Dermis blood vessel endothelial cell (primary cell): ENCODE results near the gene RALGAPA2. TPM values are rescaled to one million over a fixed set of nuclear protein-coding genes. Genes with fewer than 3 reads are reported as not detected.
"Not testable (repeated sequence)": the region's sequence is repeated elsewhere in the genome, so short reads cannot be mapped to it uniquely, and the experiment has no call there.

Source experiments
- DNase-seq: peaks from one replicate; pipeline ENCODE4 v3.0.0; 2010
- total RNA-seq: library from RNA; depleted of rRNA; stranded (reverse); fragments of >200 nt; gene quantifications from 2 replicates; pipeline ENCODE4 v1.2.3, GENCODE V29; 2014

The RALGAPA2 gene
- total RNA-seq, 1 donor from 2014 or later, result 102 TPM

GRCh38 chr20:20363799-20364592 is 348.4 kb downstream of the RALGAPA2 start:
- no peak for DNase-seq

DNA sequence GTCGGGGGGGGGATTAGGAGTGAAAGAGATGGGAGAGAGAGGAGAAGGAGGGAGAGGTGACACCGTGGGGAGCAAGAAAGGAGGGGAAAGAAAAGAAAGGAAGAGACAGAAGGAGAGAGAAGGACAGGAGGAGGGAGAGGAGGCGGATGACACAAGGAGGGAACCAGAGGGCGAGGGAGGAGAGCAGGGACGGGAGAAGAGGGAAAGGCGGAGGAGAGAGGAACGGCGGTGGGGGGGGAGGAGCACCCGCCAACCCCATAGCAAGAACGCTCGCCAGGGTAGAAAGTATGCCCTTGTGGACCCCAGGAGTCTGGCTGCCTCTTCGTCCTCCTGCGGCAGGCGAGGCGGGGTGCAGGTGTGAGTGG is 349.0 kb downstream of the RALGAPA2 start:
- DNase-seq, result no peak

GRCh38 chr20:20362774-20363433 is 349.5 kb downstream of the RALGAPA2 start:
- DNase-seq, result no peak

- peak; percentile 73 for DNase-seq
Measured at GRCh38 chr20:20360464-20360863, 352.0 kb downstream of the RALGAPA2 start.

DNA sequence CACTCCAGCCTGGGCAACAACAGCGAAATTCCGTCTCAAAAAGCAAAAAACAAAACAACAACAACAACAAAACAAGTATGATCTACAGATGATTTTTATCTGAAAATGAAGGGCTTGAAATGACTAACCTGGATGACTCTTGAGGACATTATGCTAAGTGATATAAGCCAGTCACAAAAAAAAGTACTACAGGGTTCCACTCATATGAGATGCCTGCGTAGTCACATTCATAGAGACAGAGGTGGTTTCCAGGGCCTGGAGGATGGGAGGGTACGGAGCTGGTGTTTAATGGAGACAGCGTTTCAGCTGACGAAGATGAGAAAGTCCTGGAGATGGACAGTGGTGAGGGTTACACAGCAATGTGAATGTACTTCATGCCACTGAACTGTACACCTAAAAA is 352.8 kb downstream of the RALGAPA2 start:
- no peak for DNase-seq

- no peak for DNase-seq
Measured at GRCh38 chr20:20358801-20359200, 353.6 kb downstream of the RALGAPA2 start.

- DNase-seq, result not testable (repeated sequence)
Measured at GRCh38 chr20:20355503-20355902, 356.9 kb downstream of the RALGAPA2 start.

DNA sequence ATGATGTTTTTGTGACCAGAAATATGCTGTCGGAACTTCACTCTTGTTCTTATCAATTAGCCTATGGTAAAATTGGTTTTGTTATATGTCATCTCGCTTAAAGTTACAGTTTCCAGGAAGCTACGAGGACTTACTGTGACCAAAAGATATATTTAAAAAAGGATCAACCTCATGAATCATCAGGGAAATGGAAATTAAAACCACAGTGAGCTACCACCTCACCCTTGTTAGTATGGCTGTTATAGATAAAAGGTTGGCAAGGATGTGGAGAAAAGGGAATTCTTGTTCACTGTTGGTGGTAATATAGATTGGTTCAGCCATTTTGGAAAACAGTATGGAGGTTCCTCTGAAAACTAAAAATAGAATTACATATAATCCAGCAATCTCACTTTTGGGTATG is 358.9 kb downstream of the RALGAPA2 start:
- no peak for DNase-seq

DNA sequence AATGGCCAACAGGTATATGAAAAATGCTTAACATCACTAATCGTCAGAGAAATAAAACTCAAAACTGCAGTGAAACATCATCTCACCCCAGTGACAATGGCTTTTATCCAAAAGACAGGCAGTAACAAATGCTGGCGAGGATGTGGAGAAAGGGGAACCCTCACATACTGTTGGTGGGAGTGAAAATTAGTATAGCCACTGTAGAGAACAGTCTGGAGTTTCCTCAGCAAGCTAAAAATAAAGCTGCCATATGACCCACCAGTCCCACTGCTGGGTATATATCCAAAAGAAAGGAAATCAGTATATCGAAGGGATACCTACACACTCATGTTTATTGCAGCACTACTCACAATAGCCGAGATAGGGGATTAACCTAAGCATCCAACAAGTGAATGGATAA is 368.0 kb downstream of the RALGAPA2 start:
- DNase-seq, result no peak

DNA sequence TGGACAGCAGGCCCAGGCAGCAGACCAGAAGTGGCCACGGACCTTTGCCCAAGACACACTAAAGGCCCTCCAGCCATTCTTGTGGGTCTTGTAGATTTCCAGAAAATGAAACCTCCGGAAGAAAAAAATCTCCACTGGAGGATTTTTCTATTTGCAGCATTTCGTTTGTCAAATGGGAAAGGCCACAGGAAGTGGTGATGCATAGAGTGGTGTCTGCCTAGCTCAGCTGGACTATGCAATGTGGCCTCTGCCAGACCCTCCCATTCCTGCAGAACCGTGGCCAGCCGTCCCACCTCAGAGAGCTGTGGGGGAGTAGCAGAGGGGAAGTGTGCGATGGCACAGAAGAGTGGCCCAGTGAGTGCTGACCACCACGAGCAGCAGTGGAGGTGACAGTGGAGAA is 368.5 kb downstream of the RALGAPA2 start:
- no peak for DNase-seq
